HepG2 (cell line): ENCODE results near the gene CDC23. TPM values are rescaled to one million over a fixed set of nuclear protein-coding genes. Genes with fewer than 3 reads are reported as not detected.
A peak's percentile ranks its signal among the peaks of the same experiment; 100 is the strongest.

Source experiments
- CBX1 ChIP-seq: IDR thresholded peaks from one replicate; pipeline ENCODE4 v1.6.1; 2016; ENCODE audit warnings: antibody characterized with exemption, low read depth
- ELF1 ChIP-seq: sonication (generic); formaldehyde crosslinking; IDR thresholded peaks from 2 replicates; pipeline ENCODE4 v1.4.0; 2020; ENCODE audit warnings: missing genetic modification reagents
- GABPA ChIP-seq, 2 experiments: IDR thresholded peaks; 2 replicates each; pipeline ENCODE4 v1.6.1; 2011 to 2016; ENCODE audit warnings: low read depth in 2 of 2, low read length in 1 of 2, missing biosample characterization in 1 of 2, missing genetic modification characterization in 1 of 2
- RFXAP ChIP-seq: sonication (generic); formaldehyde crosslinking; IDR thresholded peaks from 2 replicates; pipeline ENCODE4 v1.4.0; 2020; ENCODE audit warnings: missing genetic modification reagents, borderline replicate concordance
- YEATS4 ChIP-seq: sonication (generic); formaldehyde crosslinking; IDR thresholded peaks from 2 replicates; pipeline ENCODE4 v1.4.0; 2020; ENCODE audit warnings: missing genetic modification reagents, borderline replicate concordance
- ZBTB21 ChIP-seq: sonication (generic); formaldehyde crosslinking; IDR thresholded peaks from 2 replicates; pipeline ENCODE4 v1.4.0; 2020; ENCODE audit warnings: missing genetic modification reagents
- ZNF326 ChIP-seq: sonication (generic); formaldehyde crosslinking; IDR thresholded peaks from 2 replicates; pipeline ENCODE4 v1.4.0; 2020; ENCODE audit warnings: missing genetic modification reagents, borderline replicate concordance
- ZNF383 ChIP-seq: sonication (generic); formaldehyde crosslinking; IDR thresholded peaks from 2 replicates; pipeline ENCODE4 v1.4.0; 2020; ENCODE audit warnings: missing genetic modification reagents, mild to moderate bottlenecking, borderline replicate concordance
- ZNF687 ChIP-seq: sonication (generic); formaldehyde crosslinking; IDR thresholded peaks from 2 replicates; pipeline ENCODE4 v1.5.1; 2020; ENCODE audit warnings: mild to moderate bottlenecking, missing genetic modification reagents, moderate library complexity
- ZNF782 ChIP-seq: sonication (generic); formaldehyde crosslinking; IDR thresholded peaks from 2 replicates; pipeline ENCODE4 v1.4.0; 2020; ENCODE audit warnings: missing genetic modification reagents, mild to moderate bottlenecking, borderline replicate concordance
- polyA plus RNA-seq, 8 experiments: library from polyadenylated mRNA; depleted of rRNA in 3 of 8; stranded (reverse) in 7 of 8; unstranded in 1 of 8; fragments of >200 nt; fragmentation: Illumina TruSeq in 4 of 8; extraction: Trizol in 4 of 8; gene quantifications; 2 replicates each; pipeline versions ENCODE4 v1.2.1 to v1.2.3, GENCODE V29; 2011 to 2016; ENCODE audit warnings: low read depth in 4 of 8, missing spikeins in 1 of 8, mixed read lengths in 1 of 8; ENCODE audit not compliant: insufficient read depth in 1 of 8
- total RNA-seq, 5 experiments: library from RNA; depleted of rRNA; stranded (reverse); fragments of >200 nt; fragmentation: Illumina TruSeq; extraction: Trizol; gene quantifications; 2 replicates each; pipeline ENCODE4 v1.2.3, GENCODE V29; 2016; ENCODE audit warnings: low read depth in 1 of 5
- TF ChIP-seq, protein P1 (sequence below): IDR thresholded peaks from 2 replicates; pipeline ENCODE4 v1.4.0; 2020; ENCODE audit warnings: mild to moderate bottlenecking, missing genetic modification reagents
- TF ChIP-seq, protein P2 (sequence below): sonication (generic); formaldehyde crosslinking; IDR thresholded peaks from 2 replicates; pipeline ENCODE4; 2020; ENCODE audit warnings: missing genetic modification reagents, mild to moderate bottlenecking, borderline replicate concordance

Gene CDC23
- total and polyA plus RNA-seq, 2 of the 13 experiments (the other 11 are each of a cell fraction or from before 2014, with no cell fraction given): 38.3 to 47.7 TPM

DNA sequence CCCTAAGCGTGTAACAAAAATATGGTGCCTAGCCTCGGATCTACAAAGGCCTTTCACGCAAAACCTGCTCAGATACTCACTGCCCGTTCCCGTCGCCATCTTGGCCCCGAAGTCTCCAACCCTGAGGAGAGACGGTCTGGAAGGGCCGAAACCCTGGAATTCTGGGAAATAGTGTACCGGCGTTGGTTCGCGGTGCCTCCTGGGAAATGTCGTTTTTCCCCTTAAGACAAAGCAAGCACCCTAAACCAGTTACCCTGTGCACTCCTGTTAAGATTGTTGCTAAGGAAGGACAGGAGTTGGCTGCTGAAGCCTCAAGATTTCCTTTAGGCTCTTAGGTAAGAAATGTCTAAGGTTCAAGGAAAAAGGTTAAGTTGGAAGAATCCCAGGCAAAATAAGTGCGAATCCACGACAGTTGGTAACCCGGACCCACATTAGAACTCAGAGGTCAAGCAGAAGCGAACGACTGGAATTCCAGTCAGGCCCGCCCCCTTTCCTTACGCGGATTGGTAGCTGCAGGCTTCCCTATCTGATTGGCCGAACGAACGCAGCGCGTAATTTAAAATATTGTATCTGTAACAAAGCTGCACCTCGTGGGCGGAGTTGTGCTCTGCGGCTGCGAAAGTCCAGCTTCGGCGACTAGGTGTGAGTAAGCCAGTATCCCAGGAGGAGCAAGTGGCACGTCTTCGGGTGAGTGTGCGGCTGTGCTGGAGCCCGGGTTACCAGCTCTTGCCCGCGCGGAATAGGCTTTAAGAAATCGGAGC, 34.4 kb downstream of the CDC23 start, which contains the start of the genes BRD8 and KIF20A (continued):
- TF ChIP-seq, protein P1, sequence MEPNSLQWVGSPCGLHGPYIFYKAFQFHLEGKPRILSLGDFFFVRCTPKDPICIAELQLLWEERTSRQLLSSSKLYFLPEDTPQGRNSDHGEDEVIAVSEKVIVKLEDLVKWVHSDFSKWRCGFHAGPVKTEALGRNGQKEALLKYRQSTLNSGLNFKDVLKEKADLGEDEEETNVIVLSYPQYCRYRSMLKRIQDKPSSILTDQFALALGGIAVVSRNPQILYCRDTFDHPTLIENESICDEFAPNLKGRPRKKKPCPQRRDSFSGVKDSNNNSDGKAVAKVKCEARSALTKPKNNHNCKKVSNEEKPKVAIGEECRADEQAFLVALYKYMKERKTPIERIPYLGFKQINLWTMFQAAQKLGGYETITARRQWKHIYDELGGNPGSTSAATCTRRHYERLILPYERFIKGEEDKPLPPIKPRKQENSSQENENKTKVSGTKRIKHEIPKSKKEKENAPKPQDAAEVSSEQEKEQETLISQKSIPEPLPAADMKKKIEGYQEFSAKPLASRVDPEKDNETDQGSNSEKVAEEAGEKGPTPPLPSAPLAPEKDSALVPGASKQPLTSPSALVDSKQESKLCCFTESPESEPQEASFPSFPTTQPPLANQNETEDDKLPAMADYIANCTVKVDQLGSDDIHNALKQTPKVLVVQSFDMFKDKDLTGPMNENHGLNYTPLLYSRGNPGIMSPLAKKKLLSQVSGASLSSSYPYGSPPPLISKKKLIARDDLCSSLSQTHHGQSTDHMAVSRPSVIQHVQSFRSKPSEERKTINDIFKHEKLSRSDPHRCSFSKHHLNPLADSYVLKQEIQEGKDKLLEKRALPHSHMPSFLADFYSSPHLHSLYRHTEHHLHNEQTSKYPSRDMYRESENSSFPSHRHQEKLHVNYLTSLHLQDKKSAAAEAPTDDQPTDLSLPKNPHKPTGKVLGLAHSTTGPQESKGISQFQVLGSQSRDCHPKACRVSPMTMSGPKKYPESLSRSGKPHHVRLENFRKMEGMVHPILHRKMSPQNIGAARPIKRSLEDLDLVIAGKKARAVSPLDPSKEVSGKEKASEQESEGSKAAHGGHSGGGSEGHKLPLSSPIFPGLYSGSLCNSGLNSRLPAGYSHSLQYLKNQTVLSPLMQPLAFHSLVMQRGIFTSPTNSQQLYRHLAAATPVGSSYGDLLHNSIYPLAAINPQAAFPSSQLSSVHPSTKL (CRISPR knock-in tag): 0 out of 2 replicates have a peak, but pooled peaks have one; percentile 2
- TF ChIP-seq, protein P2, sequence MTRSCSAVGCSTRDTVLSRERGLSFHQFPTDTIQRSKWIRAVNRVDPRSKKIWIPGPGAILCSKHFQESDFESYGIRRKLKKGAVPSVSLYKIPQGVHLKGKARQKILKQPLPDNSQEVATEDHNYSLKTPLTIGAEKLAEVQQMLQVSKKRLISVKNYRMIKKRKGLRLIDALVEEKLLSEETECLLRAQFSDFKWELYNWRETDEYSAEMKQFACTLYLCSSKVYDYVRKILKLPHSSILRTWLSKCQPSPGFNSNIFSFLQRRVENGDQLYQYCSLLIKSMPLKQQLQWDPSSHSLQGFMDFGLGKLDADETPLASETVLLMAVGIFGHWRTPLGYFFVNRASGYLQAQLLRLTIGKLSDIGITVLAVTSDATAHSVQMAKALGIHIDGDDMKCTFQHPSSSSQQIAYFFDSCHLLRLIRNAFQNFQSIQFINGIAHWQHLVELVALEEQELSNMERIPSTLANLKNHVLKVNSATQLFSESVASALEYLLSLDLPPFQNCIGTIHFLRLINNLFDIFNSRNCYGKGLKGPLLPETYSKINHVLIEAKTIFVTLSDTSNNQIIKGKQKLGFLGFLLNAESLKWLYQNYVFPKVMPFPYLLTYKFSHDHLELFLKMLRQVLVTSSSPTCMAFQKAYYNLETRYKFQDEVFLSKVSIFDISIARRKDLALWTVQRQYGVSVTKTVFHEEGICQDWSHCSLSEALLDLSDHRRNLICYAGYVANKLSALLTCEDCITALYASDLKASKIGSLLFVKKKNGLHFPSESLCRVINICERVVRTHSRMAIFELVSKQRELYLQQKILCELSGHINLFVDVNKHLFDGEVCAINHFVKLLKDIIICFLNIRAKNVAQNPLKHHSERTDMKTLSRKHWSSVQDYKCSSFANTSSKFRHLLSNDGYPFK (CRISPR knock-in tag): peak; percentile 75; the same call in 1 of the 2 replicates
- peak; percentile 67 for TF ChIP-seq CBX1
- TF ChIP-seq ZNF326: no peak
- TF ChIP-seq GABPA (IDR thresholded peaks at IDR 0.05; ENCODE audit: low read depth, low read length): peak; percentile 44
- TF ChIP-seq GABPA (CRISPR knock-in tag; IDR thresholded peaks at IDR 0.05; ENCODE audit: low read depth): peak; percentile 92
- no peak for TF ChIP-seq ZBTB21 (CRISPR knock-in tag)
- TF ChIP-seq RFXAP (CRISPR knock-in tag): peak; percentile 39; the same call in 1 of the 2 replicates
- TF ChIP-seq YEATS4 (CRISPR knock-in tag): peak; percentile 51; the same call in 1 of the 2 replicates
- TF ChIP-seq ELF1 (CRISPR knock-in tag): peak; percentile 57; the same call in 1 of the 2 replicates
- TF ChIP-seq ZNF687 (CRISPR knock-in tag): peak; percentile 67
- no peak for TF ChIP-seq ZNF383 (CRISPR knock-in tag)
- no peak for TF ChIP-seq ZNF782 (CRISPR knock-in tag)
